HCT116 (cell line): Measurements from ENCODE around the gene PSMD5. TPM values are rescaled to one million over a fixed set of nuclear protein-coding genes. Genes with fewer than 3 reads are reported as not detected.

ENCODE experiments used
- ATAC-seq: fragments of 200-7000 bp; cut with Tn5 transposase; 2 replicates; pipeline ENCODE4 v1.9.1; 2020; ENCODE audit warnings: mild to moderate bottlenecking, moderate library complexity
- BruUV-seq: library from RNA; stranded (reverse); fragments of 400-500 nt; replicated peaks from 2 replicates; lab custom pipeline; 2021; lab: Mats Ljungman, UMichigan
- CTCF ChIA-PET: fragments of 300-600 bp; sonication (Branson Sonifier 250); formaldehyde crosslinking; loops from one replicate; lab custom pipeline; 2021; ENCODE audit warnings: antibody characterized with exemption; lab: Charles Lee
- POLR2A ChIA-PET: fragments of 300-600, 350-600 bp; sonication (Branson Sonifier 250); formaldehyde crosslinking; loops from one replicate; lab custom pipeline; 2021; ENCODE audit warnings: antibody characterized with exemption; lab: Charles Lee
- RAD21 ChIA-PET, 2 experiments: fragments of 300-600 bp; sonication (Branson Sonifier 250); formaldehyde crosslinking; loops; one replicate each; lab custom pipeline; 2023; ENCODE audit warnings: low total read pairs in 2 of 2; ENCODE audit not compliant: uncharacterized antibody in 2 of 2, unreplicated experiment in 2 of 2, low non-redundant PET in 1 of 2; lab: Charles Lee
- DNase-seq: peaks from one replicate; pipeline ENCODE4 v3.0.0-alpha.2; 2010; ENCODE audit warnings: low read depth, low spot score
- H2AFZ ChIP-seq: fragments of 200-600 bp; shearing (Covaris generic), sonication (generic); 2 replicates; pipeline ENCODE4 v1.6.1; 2017; ENCODE audit warnings: low read depth, mixed run types, mixed read lengths, antibody characterized with exemption, low read length; ENCODE audit not compliant: poor library complexity, severe bottlenecking
- H3K27ac ChIP-seq: 2 replicates; pipeline ENCODE4 v1.5.1; 2012; ENCODE audit warnings: low read depth, low read length
- H3K27me3 ChIP-seq: fragments of 200-600 bp; sonication (generic); 2 replicates; pipeline ENCODE4 v1.6.1; 2016; ENCODE audit warnings: mixed run types, low read length, mixed read lengths; ENCODE audit not compliant: insufficient read depth
- H3K36me3 ChIP-seq, 2 experiments: fragments of 200-500 bp in 1 of 2; fragments of 200-600 bp in 1 of 2; sonication (Bioruptor generic) in 1 of 2; sonication (generic) in 1 of 2; 2 replicates each; pipeline versions ENCODE4 v1.5.1 to v1.6.1; 2014 to 2016; ENCODE audit warnings: low read length in 2 of 2, inconsistent platforms in 1 of 2, mixed read lengths in 1 of 2, mixed run types in 1 of 2; ENCODE audit not compliant: insufficient read depth in 2 of 2, control insufficient read depth in 1 of 2
- H3K4me1 ChIP-seq, 2 experiments: fragments of 200-600 bp in 1 of 2; sonication (generic) in 1 of 2; 2 replicates each; pipeline versions ENCODE4 v1.5.1 to v1.6.1; 2012 to 2017; ENCODE audit warnings: low read length in 2 of 2, inconsistent platforms in 1 of 2, mild to moderate bottlenecking in 1 of 2, mixed read lengths in 1 of 2, mixed run types in 1 of 2, moderate library complexity in 1 of 2; ENCODE audit not compliant: insufficient read depth in 2 of 2, control insufficient read depth in 1 of 2
- H3K4me2 ChIP-seq: fragments of 200-600 bp; sonication (generic); 2 replicates; pipeline ENCODE4 v1.6.1; 2017; ENCODE audit warnings: mixed run types, low read length, mixed read lengths
- H3K4me3 ChIP-seq, 2 experiments: fragments of 200-600 bp in 1 of 2; sonication (generic) in 1 of 2; replicated peaks in 1 of 2; 2 replicates each; pipeline ENCODE4 v1.5.1; 2011 to 2016; ENCODE audit warnings: low read length in 2 of 2, control low read depth in 1 of 2, low read depth in 1 of 2, mild to moderate bottlenecking in 1 of 2, mixed read lengths in 1 of 2, mixed run types in 1 of 2
- H3K79me2 ChIP-seq: fragments of 200-600 bp; sonication (generic); 2 replicates; pipeline ENCODE4 v1.6.1; 2017; ENCODE audit warnings: mild to moderate bottlenecking, mixed run types, low read length, moderate library complexity, mixed read lengths; ENCODE audit not compliant: insufficient read depth
- H3K9ac ChIP-seq: fragments of 200-600 bp; sonication (generic); 2 replicates; pipeline ENCODE4 v1.6.1; 2016; ENCODE audit warnings: low read length, mixed read lengths
- H3K9me2 ChIP-seq: fragments of 200-600 bp; sonication (generic), shearing (Covaris generic); 2 replicates; pipeline ENCODE4 v1.6.1; 2017; ENCODE audit warnings: mixed run types, mild to moderate bottlenecking, moderate library complexity; ENCODE audit not compliant: insufficient read depth
- H3K9me3 ChIP-seq, 2 experiments: fragments of 200-500 bp in 1 of 2; fragments of 200-600 bp in 1 of 2; sonication (Bioruptor generic) in 1 of 2; sonication (generic) in 1 of 2; 2 replicates each; pipeline ENCODE4 v1.6.1; 2014 to 2017; ENCODE audit warnings: low read length in 2 of 2, mixed read lengths in 2 of 2, inconsistent platforms in 1 of 2, low read depth in 1 of 2, mild to moderate bottlenecking in 1 of 2, mixed run types in 1 of 2, moderate library complexity in 1 of 2; ENCODE audit not compliant: control insufficient read depth in 1 of 2, insufficient read depth in 1 of 2
- H4K20me1 ChIP-seq: fragments of 200-600 bp; sonication (generic), shearing (Covaris generic); 2 replicates; pipeline ENCODE4 v1.6.1; 2017; ENCODE audit warnings: mixed run types, mild to moderate bottlenecking, moderate library complexity; ENCODE audit not compliant: insufficient read depth
- ATF3 ChIP-seq: IDR thresholded peaks from 2 replicates; pipeline ENCODE4 v1.6.1; 2012
- CEBPB ChIP-seq: IDR thresholded peaks from 2 replicates; pipeline ENCODE4 v1.6.1; 2012; ENCODE audit warnings: low read depth
- MAX ChIP-seq: IDR thresholded peaks from 2 replicates; pipeline ENCODE4 v1.6.1; 2012
- POLR2AphosphoS5 ChIP-seq: IDR thresholded peaks from 2 replicates; pipeline ENCODE4 v1.6.1; 2011; ENCODE audit warnings: mild to moderate bottlenecking, low read depth, low read length, moderate library complexity
- RAD21 ChIP-seq: IDR thresholded peaks from 2 replicates; pipeline ENCODE4 v1.6.1; 2012; ENCODE audit warnings: low read depth, mild to moderate bottlenecking
- SRF ChIP-seq: IDR thresholded peaks from 2 replicates; pipeline ENCODE4 v1.6.1; 2012; ENCODE audit warnings: low read depth
- ZBTB33 ChIP-seq: IDR thresholded peaks from 2 replicates; pipeline ENCODE4 v1.6.1; 2011; ENCODE audit warnings: mild to moderate bottlenecking, low read length, moderate library complexity; ENCODE audit not compliant: insufficient replicate concordance; ENCODE audit errors: extremely low read depth
- ZNF274 ChIP-seq: fragments of 200-500 bp; sonication (Bioruptor generic); IDR thresholded peaks from 2 replicates; pipeline ENCODE4 v1.6.1; 2014; ENCODE audit warnings: mild to moderate bottlenecking, low read depth, low read length, inconsistent platforms
- intact Hi-C: fragments of 100-400 bp; cut with micrococcal nuclease; formaldehyde crosslinking; loops from 2 replicates; pipeline ENCODE4 v1.10.0; 2022
- total RNA-seq: library from RNA; stranded (reverse); gene quantifications from one replicate; pipeline ENCODE4 v1.2.1, GENCODE V29; 2021; ENCODE audit not compliant: unreplicated experiment

Gene PSMD5
- total RNA-seq, 1 experiment from 2014 or later: 64.3 TPM

GRCh38 chr9:120815075-120815474 lies 27.6 kb downstream of the PSMD5 start:
- no peak for TF ChIP-seq POLR2AphosphoS5
- TF ChIP-seq CEBPB: no peak
- no peak for TF ChIP-seq ATF3
- no peak for TF ChIP-seq ZNF274
- no peak for TF ChIP-seq ZBTB33
- TF ChIP-seq MAX: no peak
- TF ChIP-seq RAD21: no peak
- TF ChIP-seq SRF: no peak
- Histone ChIP-seq H3K9ac (no peak overlapping the region), H3K27me3 (no peaks in the 10 kb centered on the region), H3K4me3 (no peak overlapping the region), H3K4me1 (no peaks in the 10 kb centered on the region), H3K9me2 (no peaks in the 10 kb centered on the region), H3K36me3 (peaks cover 17 to 19% of the 10 kb centered on the region in 2 experiments), H3K9me3 (no peaks in the 10 kb centered on the region), H3K4me2 (no peak overlapping the region), H4K20me1 (no peaks in the 10 kb centered on the region), H2AFZ (no peak overlapping the region), H3K79me2 (no peaks in the 10 kb centered on the region), H3K27ac (no peak overlapping the region)
- POLR2A ChIA-PET: no interaction called here
- BruUV-seq: no TSS peak
- DNase-seq (no peak), ATAC-seq (no peak)
- CTCF ChIA-PET: no interaction called here
- RAD21 ChIA-PET: no interaction called here
- intact Hi-C loops: no loop called here
